GM13976 (cell line): ENCODE data around the gene SRP68.

Source experiments
- DNase-seq: peaks from one replicate; pipeline ENCODE4 v3.0.0; 2012; ENCODE audit warnings: low spot score
- CTCF ChIP-seq: IDR thresholded peaks from 2 replicates; pipeline ENCODE4 v1.5.1; 2012; ENCODE audit warnings: borderline replicate concordance, mild to moderate bottlenecking; ENCODE audit not compliant: insufficient read depth; ENCODE audit errors: extremely low read depth, missing control alignments, control extremely low read depth
- in situ Hi-C: fragments of 300-500 bp; cut with MboI; formaldehyde crosslinking; loops from one replicate; pipeline ENCODE4 v1.12.0; 2022; ENCODE audit warnings: low sequenced_read_pairs, mixed read lengths, inconsistent platforms; ENCODE audit not compliant: unreplicated experiment

Gene SRP68

GRCh38 chr17:76072148-76072858, at the start of gene SRP68:
Gene SRP68 (minus strand): TSS chr17:76072517. CDS start chr17:76072491, 26 bp downstream.
- in situ Hi-C loops: no loop called here
- no peak for TF ChIP-seq CTCF
- DNase-seq: peak; percentile 96

- DNase-seq: peak; percentile 61
- no peak for TF ChIP-seq CTCF
- in situ Hi-C loops: no loop called here
Measured at GRCh38 chr17:76121932-76122430, 49.7 kb upstream of the SRP68 start.

- in situ Hi-C loops: no loop called here
- TF ChIP-seq CTCF: no peak
- DNase-seq: peak; percentile 30
Measured at GRCh38 chr17:76120658-76121008, 48.3 kb upstream of the SRP68 start.

- no peak for TF ChIP-seq CTCF
- in situ Hi-C loops: loop anchor here (5.0 to 10.0 kb wide), 3 partner anchors 105 to 275 kb away; no protein-coding TSS in a partner anchor
- DNase-seq: peak; percentile 9
Measured at GRCh38 chr17:76119409-76120371, 47.4 kb upstream of the SRP68 start.

GRCh38 chr17:76115138-76115754, 42.9 kb upstream of the SRP68 start:
- DNase-seq: no peak
- TF ChIP-seq CTCF: no peak
- in situ Hi-C loops: loop anchor here (5.0 to 10.0 kb wide), 3 partner anchors 100 to 280 kb away; no protein-coding TSS in a partner anchor

- in situ Hi-C loops: loop anchor here (10.0 kb wide), 2 partner anchors 97 to 283 kb away; no protein-coding TSS in a partner anchor
- TF ChIP-seq CTCF: no peak
- no peak for DNase-seq
Measured at GRCh38 chr17:76111956-76112355, 39.6 kb upstream of the SRP68 start.
